ENCODE results near the gene ZNF280B.
"Not testable (repeated sequence)": the region's sequence is repeated elsewhere in the genome, so short reads cannot be mapped to it uniquely, and the experiment has no call there.

The ZNF280B gene

GRCh38 chr22:22534604-22535415, 26.3 kb upstream of the ZNF280B start:
- no peak for DNase-seq

DNA sequence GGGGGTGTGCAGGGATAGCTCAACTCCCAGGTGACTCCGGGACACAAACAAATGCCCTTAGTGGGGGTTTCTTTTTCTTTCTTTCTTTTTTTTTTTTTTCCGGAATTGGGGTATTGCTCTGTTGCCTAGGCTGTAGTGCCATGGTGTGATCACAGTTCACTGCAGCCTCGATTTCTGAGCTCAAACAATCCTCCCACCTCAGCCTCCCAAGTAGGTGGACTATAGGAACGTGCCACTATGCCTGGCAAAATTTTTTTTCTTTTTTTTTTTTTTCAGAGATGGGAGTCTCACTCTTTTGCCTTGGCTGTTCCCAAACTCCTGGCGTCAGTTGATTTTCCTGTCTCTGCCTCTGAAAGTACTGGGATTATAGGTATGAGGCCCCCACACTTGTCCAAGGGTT, 25.3 kb upstream of the ZNF280B start:
- no peak for DNase-seq

DNA sequence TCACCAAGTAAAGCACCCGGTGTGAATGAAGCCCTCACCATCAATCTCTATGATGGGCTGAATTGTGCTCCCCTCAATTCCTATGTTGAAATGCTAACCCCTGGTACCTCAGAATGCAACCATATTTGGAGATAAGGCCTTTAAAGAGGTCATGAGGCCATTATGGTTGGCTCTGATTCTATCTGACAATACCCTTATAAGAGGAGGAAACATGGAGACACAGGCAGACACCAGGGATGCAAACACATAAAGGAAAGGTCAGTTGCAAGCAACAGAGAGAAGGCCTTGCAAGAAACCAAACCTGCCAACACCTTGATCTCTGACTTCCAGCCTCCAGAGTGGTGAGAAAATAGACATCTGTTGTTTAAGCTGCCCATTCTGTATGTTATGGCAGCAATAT, 24.9 kb upstream of the ZNF280B start:
- no peak for DNase-seq

DNA sequence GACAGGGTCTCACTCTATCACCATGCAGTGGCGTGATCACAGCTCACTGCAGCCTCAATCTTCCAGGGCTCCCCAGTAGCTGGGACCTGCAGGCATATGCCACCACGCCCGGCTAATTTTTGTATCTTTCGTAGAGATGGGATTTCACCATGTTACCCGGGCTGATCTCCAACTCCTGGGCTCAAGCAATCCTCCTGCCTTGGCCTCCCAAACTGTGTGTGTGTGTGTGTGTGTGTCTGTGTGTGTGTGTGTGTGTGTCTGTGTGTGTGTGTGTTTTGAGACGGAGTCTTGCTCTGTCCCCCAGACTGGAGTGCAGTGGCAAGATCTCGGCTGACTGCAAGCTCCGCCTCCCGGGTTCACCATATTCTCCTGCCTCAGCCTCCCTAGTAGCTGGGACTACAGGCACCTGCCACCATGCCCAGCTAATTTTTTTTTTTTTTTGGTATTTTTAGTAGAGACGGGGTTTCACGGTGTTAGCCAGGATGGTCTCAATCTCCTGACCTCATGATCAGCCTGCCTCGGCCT, 24.1 kb upstream of the ZNF280B start:
- not testable (repeated sequence) for DNase-seq

GRCh38 chr22:22531770-22532546, 23.4 kb upstream of the ZNF280B start:
- DNase-seq: no peak

DNA sequence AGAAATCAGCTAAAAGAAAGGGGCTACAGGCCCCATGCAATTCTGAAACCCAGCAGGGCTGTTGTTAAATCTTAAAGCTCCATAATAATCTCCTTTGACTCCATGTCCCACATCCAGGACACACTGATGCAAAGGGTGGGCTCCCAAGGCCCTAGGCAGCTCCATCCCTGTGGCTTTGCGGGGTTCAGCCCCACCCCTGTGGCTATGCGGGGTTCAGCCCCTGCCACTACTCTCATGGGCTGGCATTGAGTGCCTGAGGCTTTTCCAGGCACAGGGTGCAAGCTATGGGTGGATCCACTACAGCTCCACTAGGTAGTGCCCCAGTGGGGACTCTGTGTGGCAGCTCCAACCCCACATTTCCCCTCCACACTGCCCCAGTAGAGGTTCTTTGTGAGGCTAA, 20.2 kb upstream of the ZNF280B start:
- no peak for DNase-seq

GRCh38 chr22:22527312-22527711, 18.8 kb upstream of the ZNF280B start:
- no peak for DNase-seq

DNA sequence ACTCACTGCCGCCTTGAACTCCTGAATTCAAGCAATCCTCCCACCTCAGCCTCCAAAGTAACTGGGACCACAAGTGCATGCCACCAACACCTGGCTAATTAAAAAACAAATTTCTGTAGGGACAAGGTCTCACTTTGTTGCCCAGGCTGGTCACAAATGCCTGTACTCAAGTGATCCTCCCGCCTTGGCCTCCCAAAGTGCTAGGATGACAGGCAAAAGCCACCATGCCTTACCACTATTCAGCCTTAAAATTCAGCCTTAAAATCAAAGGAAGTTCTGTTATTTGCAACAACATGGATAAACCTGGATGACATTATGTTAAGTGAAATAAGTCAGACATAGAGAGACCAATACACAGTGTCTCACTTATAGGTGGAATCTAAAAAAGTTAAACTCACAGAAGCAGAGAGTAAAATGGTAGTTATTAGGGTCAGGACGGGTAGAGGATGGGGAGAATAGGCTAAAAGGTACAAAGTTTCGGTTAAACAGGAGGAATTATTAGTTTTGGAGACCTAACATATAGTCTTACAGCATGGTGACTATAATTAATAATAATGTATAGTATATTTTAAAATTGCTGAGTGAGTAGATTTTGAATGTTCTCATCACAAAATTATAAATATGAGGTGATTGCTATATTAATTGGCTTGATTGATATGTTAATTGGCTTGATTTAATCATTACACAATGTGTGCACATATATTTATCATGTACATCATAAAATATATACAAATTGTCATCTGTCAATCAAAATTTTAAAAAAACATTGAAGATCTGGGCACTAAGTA, 17.8 kb upstream of the ZNF280B start:
- no peak for DNase-seq

DNA sequence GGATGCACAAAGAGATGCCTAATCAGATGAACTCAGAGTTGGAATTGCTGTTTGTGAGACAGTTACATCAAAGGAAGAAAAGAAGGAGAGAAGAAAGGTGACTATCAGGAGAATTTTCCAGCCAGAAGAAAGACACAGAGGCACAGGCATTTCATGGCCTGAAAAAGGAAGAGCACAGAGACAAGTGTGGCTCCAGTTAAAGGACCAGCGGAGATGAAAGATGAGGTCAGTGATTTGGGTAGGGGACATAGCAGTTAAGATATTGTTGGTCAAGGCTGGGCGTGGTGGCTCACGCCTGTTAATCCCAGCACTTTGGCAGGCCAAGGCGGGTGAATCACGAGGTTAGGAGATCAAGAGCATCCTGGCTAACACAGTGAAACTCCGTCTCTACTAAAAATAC, 15.0 kb upstream of the ZNF280B start:
- DNase-seq: no peak

DNA sequence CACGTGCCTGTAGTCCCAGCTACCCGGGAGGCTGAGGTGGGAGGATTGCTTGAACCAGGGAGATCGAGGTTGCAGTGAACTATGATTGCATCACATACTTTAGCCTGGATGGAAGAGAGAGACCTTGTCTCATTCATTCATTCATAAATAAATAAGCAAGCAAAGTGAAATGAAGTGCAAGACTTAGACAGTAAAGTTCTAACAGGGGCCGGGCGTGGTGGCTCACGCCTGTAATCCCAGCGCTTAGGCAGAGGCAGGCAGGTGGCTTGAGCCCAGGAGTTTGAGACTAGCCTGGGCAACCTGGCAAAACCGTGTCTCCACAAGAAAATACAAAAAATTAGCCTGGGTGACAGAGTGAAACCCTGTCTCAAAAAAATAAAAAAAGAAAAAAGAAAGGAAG, 13.1 kb upstream of the ZNF280B start:
- no peak for DNase-seq

GRCh38 chr22:22520667-22521602, 12.4 kb upstream of the ZNF280B start:
- no peak for DNase-seq

GRCh38 chr22:22520020-22520656, 11.6 kb upstream of the ZNF280B start, which contains the start of gene ZNF280A:
TSS of gene ZNF280A (minus strand) at chr22:22520270. CDS start at chr22:22515630, 4,640 bp downstream.
- no peak for DNase-seq

- DNase-seq: no peak
Measured at GRCh38 chr22:22519591-22519990, 11.0 kb upstream of the ZNF280B start.

- DNase-seq: no peak
Measured at GRCh38 chr22:22516992-22517391, 8.4 kb upstream of the ZNF280B start.

- DNase-seq: no peak
Measured at GRCh38 chr22:22515890-22516289, 7.3 kb upstream of the ZNF280B start.

GRCh38 chr22:22514431-22514830, 5.9 kb upstream of the ZNF280B start:
- DNase-seq: not testable (repeated sequence)

DNA sequence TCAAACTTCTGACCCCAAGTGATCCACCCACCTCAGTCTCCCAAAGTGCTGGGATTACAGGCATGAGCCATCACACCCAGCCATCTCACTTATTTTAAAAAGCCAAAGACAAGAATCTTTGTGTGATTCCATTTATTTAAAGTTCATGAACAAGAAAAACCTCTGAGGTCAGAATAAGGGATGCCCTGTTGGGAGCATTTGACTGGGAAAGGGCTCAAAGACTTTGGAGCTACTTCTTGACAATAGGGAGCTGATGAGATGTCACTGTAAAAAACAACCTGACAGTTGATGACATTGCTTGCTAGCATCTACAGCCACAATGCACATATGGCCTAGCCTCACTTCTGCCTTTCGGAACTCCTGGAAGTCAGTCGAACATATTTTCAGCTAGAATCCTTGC, 5.1 kb upstream of the ZNF280B start:
- DNase-seq: no peak

DNA sequence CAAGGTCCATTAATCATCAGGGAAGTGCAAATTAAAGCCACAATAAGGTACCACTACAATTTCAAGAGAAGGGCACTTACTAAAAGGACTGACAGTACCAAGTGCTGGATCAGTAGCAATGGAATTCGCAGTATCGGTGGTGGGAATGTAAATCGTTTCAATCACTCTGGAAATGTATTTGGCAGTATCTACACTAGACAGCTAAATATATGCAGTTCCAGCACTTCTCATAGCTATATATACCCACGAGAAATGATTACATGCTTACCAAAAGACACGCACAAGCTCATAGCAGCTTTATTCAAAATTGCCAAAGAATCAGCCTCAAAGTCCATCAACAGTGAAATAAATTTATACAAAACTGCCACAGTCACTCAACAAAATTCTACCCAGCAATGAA, 4.4 kb upstream of the ZNF280B start:
- no peak for DNase-seq

- DNase-seq: not testable (repeated sequence)
Measured at GRCh38 chr22:22510833-22511232, 2.3 kb upstream of the ZNF280B start.

DNA sequence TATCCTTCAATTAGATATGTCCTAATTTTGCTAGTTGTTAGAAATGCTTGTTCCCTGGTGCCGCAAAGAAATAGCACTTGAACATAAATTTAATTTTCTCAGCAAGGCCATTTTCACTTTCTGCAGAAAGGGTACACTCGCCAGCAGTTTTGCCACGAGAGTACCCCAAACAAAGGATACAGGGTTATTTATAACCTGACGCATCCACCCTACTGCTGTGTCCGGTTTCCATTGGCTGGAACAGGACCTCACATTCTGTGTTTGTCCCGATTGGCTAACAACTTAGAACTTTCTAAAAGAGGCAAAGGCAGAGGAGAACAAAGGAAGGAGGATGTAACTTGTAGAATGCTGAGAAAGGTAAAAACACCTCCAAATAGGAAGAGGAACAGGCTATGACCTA, 1.4 kb upstream of the ZNF280B start:
- DNase-seq: not testable (repeated sequence)

GRCh38 chr22:22507743-22508273, 734 bp downstream of the ZNF280B start:
- DNase-seq: no peak
